Chondrocyte (in vitro differentiated cells): ENCODE measurements around the gene GRWD1. TPM values are rescaled to one million over a fixed set of nuclear protein-coding genes. Genes with fewer than 3 reads are reported as not detected.

Experiments
- DNase-seq: peaks from one replicate; pipeline ENCODE4 v3.0.0; 2021; ENCODE audit warnings: mixed read lengths, low spot score
- H3K27ac Mint-ChIP-seq: one replicate; pipeline ENCODE4 v1.8.0; 2021; ENCODE audit warnings: mild to moderate bottlenecking, moderate library complexity, mixed read lengths; ENCODE audit not compliant: unreplicated experiment
- H3K27me3 Mint-ChIP-seq: 2 replicates; pipeline ENCODE4 v1.8.0; 2021; ENCODE audit warnings: low read depth, mixed read lengths
- H3K36me3 Mint-ChIP-seq: 2 replicates; pipeline ENCODE4 v1.8.0; 2021; ENCODE audit warnings: low read depth, mixed read lengths
- H3K4me1 Mint-ChIP-seq: 2 replicates; pipeline ENCODE4 v1.8.0; 2021; ENCODE audit warnings: low read depth, mild to moderate bottlenecking, mixed read lengths
- H3K4me3 Mint-ChIP-seq: one replicate; pipeline ENCODE4 v1.8.0; 2021; ENCODE audit warnings: mild to moderate bottlenecking, moderate library complexity, mixed read lengths; ENCODE audit not compliant: unreplicated experiment
- H3K9me3 Mint-ChIP-seq: 2 replicates; pipeline ENCODE4 v1.8.0; 2021; ENCODE audit warnings: low read depth, mixed read lengths
- CTCF ChIP-seq: fragments of 200-600 bp; sonication (generic); IDR thresholded peaks from 2 replicates; pipeline ENCODE4 v1.5.0; 2021; ENCODE audit warnings: antibody characterized with exemption, mild to moderate bottlenecking, moderate library complexity
- total RNA-seq: library from RNA; stranded (reverse); gene quantifications from 3 replicates; pipeline ENCODE4 v1.2.1, GENCODE V29; 2021

GRWD1 gene
- total RNA-seq, 1 donor from 2014 or later: 20.7 TPM

- H3K4me1 Mint-ChIP-seq: peaks cover 29% of the 10 kb centered on the region
- no peak overlapping the region for H3K4me3 Mint-ChIP-seq
- H3K9me3 Mint-ChIP-seq: no peaks in the 10 kb centered on the region
- no peak for TF ChIP-seq CTCF
- H3K27me3 Mint-ChIP-seq: no peaks in the 10 kb centered on the region
- H3K36me3 Mint-ChIP-seq: peaks cover 31% of the 10 kb centered on the region
- DNase-seq: no peak
- no peak overlapping the region for H3K27ac Mint-ChIP-seq
These were observed 26.1 kb downstream of the GRWD1 start for GRCh38 chr19:48471836-48472235.

- no peak for TF ChIP-seq CTCF
- H3K9me3 Mint-ChIP-seq: no peaks in the 10 kb centered on the region
- H3K4me3 Mint-ChIP-seq: no peak overlapping the region
- peaks cover 23% of the 10 kb centered on the region for H3K4me1 Mint-ChIP-seq
- no peak overlapping the region for H3K27ac Mint-ChIP-seq
- H3K36me3 Mint-ChIP-seq: peaks cover 31% of the 10 kb centered on the region
- H3K27me3 Mint-ChIP-seq: no peaks in the 10 kb centered on the region
- DNase-seq: no peak
These were observed 27.6 kb downstream of the GRWD1 start for GRCh38 chr19:48473161-48473966.

- no peaks in the 10 kb centered on the region for H3K27me3 Mint-ChIP-seq
- peaks cover 20% of the 10 kb centered on the region for H3K4me1 Mint-ChIP-seq
- no peak for TF ChIP-seq CTCF
- H3K36me3 Mint-ChIP-seq: peaks cover 31% of the 10 kb centered on the region
- no peak overlapping the region for H3K4me3 Mint-ChIP-seq
- H3K27ac Mint-ChIP-seq: no peak overlapping the region
- no peak for DNase-seq
- no peaks in the 10 kb centered on the region for H3K9me3 Mint-ChIP-seq
These were observed 28.4 kb downstream of the GRWD1 start for GRCh38 chr19:48474084-48474592.

GRCh38 chr19:48475369-48476068, 29.7 kb downstream of the GRWD1 start:
- no peak overlapping the region for H3K27ac Mint-ChIP-seq
- peaks cover 34% of the 10 kb centered on the region for H3K36me3 Mint-ChIP-seq
- no peaks in the 10 kb centered on the region for H3K27me3 Mint-ChIP-seq

More at GRCh38 chr19:48475369-48476068, 29.7 kb downstream of the GRWD1 start:
- no peak for TF ChIP-seq CTCF
- no peak overlapping the region for H3K4me3 Mint-ChIP-seq
- no peak for DNase-seq
- H3K4me1 Mint-ChIP-seq: peaks cover 11% of the 10 kb centered on the region
- H3K9me3 Mint-ChIP-seq: no peaks in the 10 kb centered on the region
